Mesendoderm (in vitro differentiated cells): Measurements from ENCODE around the gene RPS16.

ENCODE experiments used
- DNase-seq: peaks from one replicate; pipeline ENCODE4 v3.0.0; 2013
- H2AK5ac ChIP-seq: 2 replicates; pipeline ENCODE4 v1.6.1; 2013; ENCODE audit warnings: low read length, inconsistent platforms
- H2BK120ac ChIP-seq: 2 replicates; pipeline ENCODE4 v1.6.1; 2013; ENCODE audit warnings: low read depth, mild to moderate bottlenecking, low read length, moderate library complexity, mixed read lengths
- H2BK15ac ChIP-seq: replicated peaks from 2 replicates; pipeline ENCODE4 v1.6.1; 2013; ENCODE audit warnings: low read depth, mild to moderate bottlenecking, moderate library complexity
- H2BK5ac ChIP-seq: 2 replicates; pipeline ENCODE4 v1.6.1; 2013; ENCODE audit warnings: low read length, inconsistent platforms
- H3K18ac ChIP-seq: 2 replicates; pipeline ENCODE4 v1.6.1; 2013; ENCODE audit warnings: mild to moderate bottlenecking, low read length, mixed read lengths
- H3K23ac ChIP-seq: one replicate; pipeline ENCODE4 v1.6.1; 2013; ENCODE audit warnings: low read length
- H3K27ac ChIP-seq: 2 replicates; pipeline ENCODE4 v1.5.1; 2013; ENCODE audit warnings: low read depth, mild to moderate bottlenecking, inconsistent platforms, low read length, moderate library complexity
- H3K27me3 ChIP-seq: 2 replicates; pipeline ENCODE4 v1.6.1; 2013; ENCODE audit warnings: low read length, control low read depth, mild to moderate bottlenecking, inconsistent platforms; ENCODE audit not compliant: insufficient read depth, poor library complexity
- H3K36me3 ChIP-seq: 2 replicates; pipeline ENCODE4 v1.6.1; 2013; ENCODE audit warnings: low read length, inconsistent platforms; ENCODE audit not compliant: control insufficient read depth, insufficient read depth
- H3K4ac ChIP-seq: one replicate; pipeline ENCODE4 v1.6.1; 2013; ENCODE audit warnings: low read depth, mild to moderate bottlenecking, low read length, moderate library complexity
- H3K4me1 ChIP-seq: 2 replicates; pipeline ENCODE4 v1.6.1; 2013; ENCODE audit warnings: low read depth, low read length, inconsistent platforms; ENCODE audit not compliant: control insufficient read depth
- H3K4me2 ChIP-seq: 2 replicates; pipeline ENCODE4 v1.6.1; 2013; ENCODE audit warnings: low read length
- H3K4me3 ChIP-seq: 2 replicates; pipeline ENCODE4 v1.5.1; 2013; ENCODE audit warnings: mild to moderate bottlenecking, low read length
- H3K56ac ChIP-seq: one replicate; pipeline ENCODE4 v1.6.1; 2013; ENCODE audit warnings: low read length
- H3K79me1 ChIP-seq: 2 replicates; pipeline ENCODE4 v1.6.1; 2013; ENCODE audit warnings: low read length, inconsistent platforms
- H3K79me2 ChIP-seq: 2 replicates; pipeline ENCODE4 v1.6.1; 2013; ENCODE audit warnings: mild to moderate bottlenecking, low read length; ENCODE audit not compliant: control insufficient read depth, insufficient read depth
- H3K9ac ChIP-seq: 2 replicates; pipeline ENCODE4 v1.6.1; 2013; ENCODE audit warnings: low read length, inconsistent platforms
- H4K5ac ChIP-seq: one replicate; pipeline ENCODE4 v1.6.1; 2013; ENCODE audit warnings: low read length
- H4K8ac ChIP-seq: one replicate; pipeline ENCODE4 v1.6.1; 2013; ENCODE audit warnings: low read depth, mild to moderate bottlenecking, control low read depth, low read length, moderate library complexity
- WGBS: extraction: QIAGEN DNeasy Blood & Tissue Kit; methylation state at CpG from one replicate; pipeline ENCODE4 v1.1.7; 2013; ENCODE audit warnings: low lambda C conversion rate, missing lambda C conversion rate; ENCODE audit not compliant: insufficient coverage; ENCODE audit errors: extremely low coverage; 5-methylcytosine and 5-hydroxymethylcytosine counted together

RPS16 gene

GRCh38 chr19:39423258-39424086 lies 12.3 kb downstream of the RPS16 start:
- no peak overlapping the region for H4K8ac ChIP-seq
- peaks cover 6% of the 10 kb centered on the region for H3K79me1 ChIP-seq
- H3K79me2 ChIP-seq = no peaks in the 10 kb centered on the region
- peaks cover 3% of the 10 kb centered on the region for H3K4me1 ChIP-seq
- no peak overlapping the region for H3K18ac ChIP-seq
- H3K9ac ChIP-seq = no peak overlapping the region
- no peak overlapping the region for H2AK5ac ChIP-seq
- no peak overlapping the region for H2BK120ac ChIP-seq
- no peak overlapping the region for H3K27ac ChIP-seq
- H2BK15ac ChIP-seq = no peak overlapping the region
- no peak for DNase-seq
- H3K4me3 ChIP-seq = no peak overlapping the region
- WGBS = no CpG with 5 or more reads among the region's 35 CpGs
- H3K4me2 ChIP-seq = no peak overlapping the region
- no peak overlapping the region for H3K56ac ChIP-seq
- H4K5ac ChIP-seq = no peak overlapping the region
- H3K36me3 ChIP-seq = peaks cover 37% of the 10 kb centered on the region
- H2BK5ac ChIP-seq = no peak overlapping the region
- no peak overlapping the region for H3K4ac ChIP-seq
- no peaks in the 10 kb centered on the region for H3K27me3 ChIP-seq
- no peak overlapping the region for H3K23ac ChIP-seq

- Histone ChIP-seq H2BK5ac (no peak overlapping the region), H3K23ac (no peak overlapping the region), H3K36me3 (peaks cover 37% of the 10 kb centered on the region), H4K5ac (no peak overlapping the region), H4K8ac (no peak overlapping the region), H3K4ac (no peak overlapping the region), H3K9ac (no peak overlapping the region), H3K18ac (no peak overlapping the region), H2BK120ac (no peak overlapping the region), H3K79me1 (peaks cover 6% of the 10 kb centered on the region), H3K27me3 (no peaks in the 10 kb centered on the region), H3K79me2 (no peaks in the 10 kb centered on the region), H3K4me1 (no peaks in the 10 kb centered on the region), H3K4me3 (no peak overlapping the region), H3K27ac (no peak overlapping the region), H2BK15ac (no peak overlapping the region), H2AK5ac (no peak overlapping the region), H3K56ac (no peak overlapping the region), H3K4me2 (no peak overlapping the region)
- WGBS = no CpG with 5 or more reads among the region's 5 CpGs
- DNase-seq = no peak
These were observed 13.7 kb downstream of the RPS16 start for GRCh38 chr19:39422020-39422419.

- Histone ChIP-seq H3K79me1 (peaks cover 14% of the 10 kb centered on the region), H4K5ac (no peak overlapping the region), H3K23ac (no peak overlapping the region), H2BK15ac (no peak overlapping the region), H3K27ac (no peak overlapping the region), H3K9ac (no peak overlapping the region), H3K56ac (no peak overlapping the region), H3K4me3 (no peak overlapping the region), H4K8ac (no peak overlapping the region), H3K4me1 (no peaks in the 10 kb centered on the region), H2BK120ac (no peak overlapping the region), H2AK5ac (no peak overlapping the region), H3K27me3 (no peaks in the 10 kb centered on the region), H3K36me3 (peaks cover 36% of the 10 kb centered on the region), H2BK5ac (no peak overlapping the region), H3K18ac (no peak overlapping the region), H3K79me2 (peaks cover 6% of the 10 kb centered on the region), H3K4ac (no peak overlapping the region), H3K4me2 (no peak overlapping the region)
- no CpG with 5 or more reads among the region's 15 CpGs for WGBS
- no peak for DNase-seq
These were observed 15.0 kb downstream of the RPS16 start for GRCh38 chr19:39420769-39421168.

GRCh38 chr19:39419003-39419402 lies 16.7 kb downstream of the RPS16 start:
- Histone ChIP-seq H3K9ac (no peak overlapping the region), H3K23ac (no peak overlapping the region), H4K8ac (no peak overlapping the region), H3K4me2 (no peak overlapping the region), H3K4me1 (peaks cover 3% of the 10 kb centered on the region), H3K4ac (no peak overlapping the region), H3K18ac (no peak overlapping the region), H2BK5ac (no peak overlapping the region), H4K5ac (no peak overlapping the region), H3K27me3 (no peaks in the 10 kb centered on the region), H3K79me2 (peaks cover 22% of the 10 kb centered on the region), H3K4me3 (no peak overlapping the region), H2AK5ac (no peak overlapping the region), H3K36me3 (peaks cover 23% of the 10 kb centered on the region), H2BK120ac (no peak overlapping the region), H3K27ac (no peak overlapping the region), H3K56ac (no peak overlapping the region), H3K79me1 (peaks cover 22% of the 10 kb centered on the region), H2BK15ac (no peak overlapping the region)
- DNase-seq = no peak
- WGBS = no CpG with 5 or more reads among the region's 9 CpGs

- H3K36me3 ChIP-seq = peaks cover 15% of the 10 kb centered on the region
- H3K4me1 ChIP-seq = peaks cover 3% of the 10 kb centered on the region
- H2BK15ac ChIP-seq = no peak overlapping the region
- no peak overlapping the region for H3K23ac ChIP-seq
- H3K4me3 ChIP-seq = no peak overlapping the region
- H2BK5ac ChIP-seq = no peak overlapping the region
- no peaks in the 10 kb centered on the region for H3K27me3 ChIP-seq
- no peak overlapping the region for H3K56ac ChIP-seq
- DNase-seq = no peak
- no peak overlapping the region for H4K5ac ChIP-seq
- no peak overlapping the region for H3K18ac ChIP-seq
- WGBS = no CpG with 5 or more reads among the region's 30 CpGs
- no peak overlapping the region for H4K8ac ChIP-seq
- no peak overlapping the region for H3K9ac ChIP-seq
- H3K27ac ChIP-seq = no peak overlapping the region
- peaks cover 31% of the 10 kb centered on the region for H3K79me2 ChIP-seq
- no peak overlapping the region for H2BK120ac ChIP-seq
- no peak overlapping the region for H2AK5ac ChIP-seq
- H3K4ac ChIP-seq = no peak overlapping the region
- H3K79me1 ChIP-seq = peaks cover 22% of the 10 kb centered on the region
- H3K4me2 ChIP-seq = no peak overlapping the region
These were observed 18.1 kb downstream of the RPS16 start for GRCh38 chr19:39417463-39418181.
